HepG2 (cell line): ENCODE data around the gene TEX35. TPM values are rescaled to one million over a fixed set of nuclear protein-coding genes. Genes with fewer than 3 reads are reported as not detected.

ENCODE experiments used
- ATAC-seq: fragments of 200-7000 bp; cut with Tn5 transposase; 3 replicates; pipeline ENCODE4 v1.9.1; 2020; ENCODE audit warnings: mild to moderate bottlenecking, moderate library complexity
- BruUV-seq: library from RNA; stranded (reverse); fragments of 400-500 nt; replicated peaks from 2 replicates; lab custom pipeline; 2021; lab: Mats Ljungman, UMichigan
- CTCF ChIA-PET: fragments of 300-600 bp; formaldehyde crosslinking; extraction: SDS; loops from one replicate; lab custom pipeline; 2021; ENCODE audit warnings: low total read pairs, inconsistent platforms, low intra/inter-chr PET ratio; lab: Yijun Ruan, JAX
- POLR2A ChIA-PET: fragments of 350-600 bp; sonication (Branson Sonifier 250); formaldehyde crosslinking; loops from one replicate; lab custom pipeline; 2020; ENCODE audit warnings: antibody characterized with exemption, inconsistent platforms; lab: Yijun Ruan, JAX
- DNase-seq: peaks from one replicate; pipeline ENCODE4 v3.0.0-alpha.2; 2015; ENCODE audit warnings: low spot score
- FAIRE-seq: peaks from 3 replicates; lab custom pipeline; 2011; peaks lifted over from hg19 to GRCh38; lab: Jason Lieb, UNC
- H2AFZ ChIP-seq: one replicate; pipeline ENCODE4 v1.6.1; 2011; ENCODE audit warnings: low read length, inconsistent platforms
- H3K27ac ChIP-seq: fragments of 300-600 bp; 3 replicates; pipeline ENCODE4 v1.8.0; 2011; ENCODE audit warnings: mixed run types, mild to moderate bottlenecking, mixed read lengths, low read length, inconsistent platforms; ENCODE audit not compliant: insufficient read depth; ENCODE audit errors: extremely low read length
- H3K27me3 ChIP-seq, 2 experiments: fragments of 200-600 bp in 1 of 2; 2 replicates in 1 of 2; 3 replicates in 1 of 2; pipeline versions ENCODE4 v1.6.0 to v1.8.0; 2011; ENCODE audit warnings: low read length in 2 of 2, mild to moderate bottlenecking in 2 of 2, moderate library complexity in 2 of 2, inconsistent platforms in 1 of 2; ENCODE audit not compliant: insufficient read depth in 2 of 2, control insufficient read depth in 1 of 2
- H3K36me3 ChIP-seq, 2 experiments: fragments of 200-600 bp in 1 of 2; replicated peaks in 1 of 2; 2 replicates in 1 of 2; 3 replicates in 1 of 2; pipeline versions ENCODE4 v1.5.1 to v1.8.0; 2011; ENCODE audit warnings: low read length in 2 of 2, inconsistent platforms in 1 of 2; ENCODE audit not compliant: insufficient read depth in 2 of 2, control insufficient read depth in 1 of 2
- H3K4me1 ChIP-seq: 2 replicates; pipeline ENCODE4 v1.5.1; 2012; ENCODE audit warnings: low read length, inconsistent platforms; ENCODE audit not compliant: insufficient read depth
- H3K4me2 ChIP-seq: 2 replicates; pipeline ENCODE4 v1.6.0; 2011; ENCODE audit warnings: low read depth, low read length, inconsistent platforms
- H3K4me3 ChIP-seq, 3 experiments: fragments of 200-600 bp in 1 of 3; sonication (generic), shearing (Covaris generic) in 1 of 3; replicated peaks in 1 of 3; 2 replicates each; pipeline ENCODE4 v1.5.1; 2011 to 2016; ENCODE audit warnings: low read length in 3 of 3, inconsistent platforms in 2 of 3, low read depth in 2 of 3, mild to moderate bottlenecking in 2 of 3, control low read depth in 1 of 3, mixed read lengths in 1 of 3; ENCODE audit not compliant: insufficient read depth in 1 of 3
- H3K79me2 ChIP-seq: one replicate; pipeline ENCODE4 v1.6.1; 2011; ENCODE audit warnings: low read length, inconsistent platforms; ENCODE audit not compliant: insufficient read depth
- H3K9ac ChIP-seq: 2 replicates; pipeline ENCODE4 v1.6.0; 2011; ENCODE audit warnings: mild to moderate bottlenecking, low read depth, low read length, inconsistent platforms; ENCODE audit not compliant: insufficient read depth
- H3K9me3 ChIP-seq: 2 replicates; pipeline ENCODE4 v1.5.1; 2012; ENCODE audit warnings: mild to moderate bottlenecking, low read length
- H4K20me1 ChIP-seq: 2 replicates; pipeline ENCODE4 v1.6.0; 2011; ENCODE audit warnings: inconsistent platforms, mild to moderate bottlenecking, low read length, moderate library complexity; ENCODE audit not compliant: insufficient read depth
- CREB1 ChIP-seq, 2 experiments: fragments of 450-650 bp in 1 of 2; IDR thresholded peaks; 2 replicates each; pipeline ENCODE4 v1.6.1; 2016 to 2017; ENCODE audit warnings: control low read depth in 1 of 2, mild to moderate bottlenecking in 1 of 2, missing compliant biosample characterization in 1 of 2, missing genetic modification characterization in 1 of 2
- CTCF ChIP-seq: sonication (generic); formaldehyde crosslinking; IDR thresholded peaks from 2 replicates; pipeline ENCODE4 v1.5.0; 2020; ENCODE audit warnings: mild to moderate bottlenecking, missing genetic modification reagents, moderate library complexity
- ELF1 ChIP-seq: sonication (generic); formaldehyde crosslinking; IDR thresholded peaks from 2 replicates; pipeline ENCODE4 v1.4.0; 2020; ENCODE audit warnings: missing genetic modification reagents
- GPN1 ChIP-seq: sonication (generic); formaldehyde crosslinking; IDR thresholded peaks from 2 replicates; pipeline ENCODE4 v1.5.1; 2020; ENCODE audit warnings: missing genetic modification reagents, borderline replicate concordance
- KDM4B ChIP-seq: sonication (generic); formaldehyde crosslinking; IDR thresholded peaks from 2 replicates; pipeline ENCODE4 v1.4.0; 2020; ENCODE audit warnings: missing genetic modification reagents
- MBD4 ChIP-seq: IDR thresholded peaks from 2 replicates; pipeline ENCODE4 v1.6.1; 2012; ENCODE audit warnings: low read length, inconsistent platforms, borderline replicate concordance
- NR2C2 ChIP-seq: sonication (generic); formaldehyde crosslinking; IDR thresholded peaks from 2 replicates; pipeline ENCODE4 v1.4.0; 2020; ENCODE audit warnings: missing genetic modification reagents, mild to moderate bottlenecking, moderate library complexity, borderline replicate concordance
- NR2F2 ChIP-seq: IDR thresholded peaks from 2 replicates; pipeline ENCODE4 v1.6.1; 2012; ENCODE audit warnings: low read depth, inconsistent platforms, borderline replicate concordance
- PHF20 ChIP-seq: sonication (generic); formaldehyde crosslinking; IDR thresholded peaks from 2 replicates; pipeline ENCODE4 v1.5.0; 2020; ENCODE audit warnings: mild to moderate bottlenecking, missing genetic modification reagents
- THRA ChIP-seq: sonication (generic); formaldehyde crosslinking; IDR thresholded peaks from 2 replicates; pipeline ENCODE4 v1.4.0; 2020; ENCODE audit warnings: missing genetic modification reagents, borderline replicate concordance
- ZMYM2 ChIP-seq: sonication (generic); formaldehyde crosslinking; IDR thresholded peaks from 2 replicates; pipeline ENCODE4 v1.8.0; 2022; ENCODE audit warnings: mild to moderate bottlenecking, missing genetic modification reagents
- ZNF225 ChIP-seq: sonication (generic); formaldehyde crosslinking; IDR thresholded peaks from 2 replicates; pipeline ENCODE4 v1.4.0; 2020; ENCODE audit warnings: mild to moderate bottlenecking, missing genetic modification reagents
- ZNF446 ChIP-seq: sonication (generic); formaldehyde crosslinking; IDR thresholded peaks from 2 replicates; pipeline ENCODE4 v1.5.0; 2020; ENCODE audit warnings: mild to moderate bottlenecking, missing genetic modification reagents
- ZNF577 ChIP-seq: sonication (generic); formaldehyde crosslinking; IDR thresholded peaks from 2 replicates; pipeline ENCODE4 v1.4.0; 2020; ENCODE audit warnings: mild to moderate bottlenecking, low read depth, missing genetic modification reagents, borderline replicate concordance
- ZNF740 ChIP-seq: sonication (generic); formaldehyde crosslinking; IDR thresholded peaks from 2 replicates; pipeline ENCODE4 v1.4.0; 2020; ENCODE audit warnings: missing genetic modification reagents
- WGBS: methylation state at CpG from one replicate; pipeline ENCODE4 v1.1.6; 2017; ENCODE audit warnings: low lambda C conversion rate; 5-methylcytosine and 5-hydroxymethylcytosine counted together
- in situ Hi-C: cut with HindIII; loops from 2 replicates; pipeline ENCODE4 v1.10.0; 2017; ENCODE audit warnings: low pct_unique_long_range_greater_than_20kb; ENCODE audit not compliant: extremely low pct_ligation_motif_present
- intact Hi-C: fragments of 100-400 bp; cut with micrococcal nuclease; formaldehyde crosslinking; loops from one replicate; pipeline ENCODE4 v1.10.0; 2022; ENCODE audit not compliant: unreplicated experiment
- polyA plus RNA-seq, 8 experiments: library from polyadenylated mRNA; depleted of rRNA in 3 of 8; stranded (reverse) in 7 of 8; unstranded in 1 of 8; fragments of >200 nt; fragmentation: Illumina TruSeq in 4 of 8; extraction: Trizol in 4 of 8; gene quantifications; 2 replicates each; pipeline versions ENCODE4 v1.2.1 to v1.2.3, GENCODE V29; 2011 to 2016; ENCODE audit warnings: low read depth in 4 of 8, missing spikeins in 1 of 8, mixed read lengths in 1 of 8; ENCODE audit not compliant: insufficient read depth in 1 of 8
- total RNA-seq, 5 experiments: library from RNA; depleted of rRNA; stranded (reverse); fragments of >200 nt; fragmentation: Illumina TruSeq; extraction: Trizol; gene quantifications; 2 replicates each; pipeline ENCODE4 v1.2.3, GENCODE V29; 2016; ENCODE audit warnings: low read depth in 1 of 5

The TEX35 gene
- total and polyA plus RNA-seq, 2 of the 13 experiments (the other 11 are each of a cell fraction or from before 2014, with no cell fraction given): not detected

GRCh38 chr1:178518894-178519293 is 6.0 kb downstream of the TEX35 start (continued):
- TF ChIP-seq ZMYM2 (CRISPR knock-in tag) (no peak), CREB1 (IDR thresholded peaks at IDR 0.05) (no peak), CREB1 (CRISPR knock-in tag; IDR thresholded peaks at IDR 0.05) (no peak)

- in situ Hi-C loops: no loop called here
- no peak overlapping the region for H3K9ac ChIP-seq
- POLR2A ChIA-PET: no interaction called here
- TF ChIP-seq THRA (CRISPR knock-in tag) (no peak), ZNF446 (CRISPR knock-in tag) (no peak), ELF1 (CRISPR knock-in tag) (no peak), NR2C2 (CRISPR knock-in tag) (no peak), KDM4B (CRISPR knock-in tag) (no peak), CTCF (no peak), MBD4 (no peak), NR2F2 (no peak), ZNF225 (CRISPR knock-in tag) (no peak), ZNF577 (CRISPR knock-in tag) (no peak), GPN1 (CRISPR knock-in tag) (no peak), ZNF740 (CRISPR knock-in tag) (no peak), PHF20 (CRISPR knock-in tag) (no peak)
Measured at GRCh38 chr1:178520803-178521202, 7.9 kb downstream of the TEX35 start.

More at GRCh38 chr1:178520803-178521202, 7.9 kb downstream of the TEX35 start:
- Histone ChIP-seq H3K4me2 (no peak overlapping the region; the same call in 1 of the 2 replicates), H3K4me3 (no peak overlapping the region), H2AFZ (no peak overlapping the region), H4K20me1 (no peaks in the 10 kb centered on the region), H3K36me3 (no peaks in the 10 kb centered on the region), H3K27me3 (peaks cover 0 to 12% of the 10 kb centered on the region in 2 experiments; a peak in 2 of 5 replicates), H3K9me3 (no peaks in the 10 kb centered on the region), H3K79me2 (no peaks in the 10 kb centered on the region), H3K4me1 (no peaks in the 10 kb centered on the region), H3K27ac (no peak overlapping the region)
- DNase-seq (no peak), ATAC-seq (no peak), FAIRE-seq (no peak)
- intact Hi-C loops: no loop called here
- 81% methylated on average over 2 of the region's 11 CpGs for WGBS
- BruUV-seq: no TSS peak
- CTCF ChIA-PET: no interaction called here
